HG03135 (cell line): ENCODE measurements around the gene RBM39.
"Not testable (repeated sequence)": the region's sequence is repeated elsewhere in the genome, so short reads cannot be mapped to it uniquely, and the experiment has no call there.

Source experiments
- ATAC-seq: cut with Tn5 transposase; IDR thresholded peaks from one replicate; pipeline ENCODE4 v1.9.1; 2021; ENCODE audit warnings: mild to moderate bottlenecking, moderate library complexity; ENCODE audit not compliant: unreplicated experiment

The RBM39 gene

GRCh38 chr20:35706591-35707529 is 35.2 kb downstream of the RBM39 start:
- not testable (repeated sequence) for ATAC-seq

- not testable (repeated sequence) for ATAC-seq
Measured at GRCh38 chr20:35705894-35706293, 36.2 kb downstream of the RBM39 start.

DNA sequence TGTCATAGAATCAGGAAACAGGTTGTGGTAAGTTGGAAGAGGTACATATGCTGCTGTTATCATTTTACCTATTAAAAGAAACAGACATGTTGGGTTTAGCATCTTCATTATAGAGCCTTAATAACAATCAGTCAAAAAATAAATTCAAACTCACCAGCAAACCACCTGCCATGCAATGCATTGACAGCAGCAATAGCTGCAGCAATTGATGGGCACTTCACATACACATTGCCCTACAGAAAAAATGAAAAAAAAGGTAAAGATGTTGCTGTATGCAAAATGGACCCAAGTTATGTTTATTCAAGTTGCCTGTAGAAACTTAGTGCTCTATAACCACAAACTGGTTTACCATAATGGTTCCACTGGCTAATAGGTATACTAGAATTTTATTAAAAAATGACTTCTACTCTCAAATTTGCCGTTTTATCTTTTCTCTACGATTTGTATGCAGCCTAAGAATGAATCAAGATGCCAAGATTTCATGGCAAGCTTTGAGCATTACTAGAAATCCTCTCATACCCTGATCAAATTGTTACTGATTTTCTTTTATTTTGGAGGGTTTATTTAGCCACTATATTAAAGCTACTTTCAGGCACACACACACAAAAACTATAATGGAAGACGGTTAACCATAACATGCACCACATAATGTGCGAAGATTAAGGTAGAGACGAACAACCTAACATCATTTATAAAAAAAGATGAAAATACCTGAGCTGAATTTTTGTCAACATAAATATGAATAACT is 37.4 kb downstream of the RBM39 start:
- no peak for ATAC-seq

DNA sequence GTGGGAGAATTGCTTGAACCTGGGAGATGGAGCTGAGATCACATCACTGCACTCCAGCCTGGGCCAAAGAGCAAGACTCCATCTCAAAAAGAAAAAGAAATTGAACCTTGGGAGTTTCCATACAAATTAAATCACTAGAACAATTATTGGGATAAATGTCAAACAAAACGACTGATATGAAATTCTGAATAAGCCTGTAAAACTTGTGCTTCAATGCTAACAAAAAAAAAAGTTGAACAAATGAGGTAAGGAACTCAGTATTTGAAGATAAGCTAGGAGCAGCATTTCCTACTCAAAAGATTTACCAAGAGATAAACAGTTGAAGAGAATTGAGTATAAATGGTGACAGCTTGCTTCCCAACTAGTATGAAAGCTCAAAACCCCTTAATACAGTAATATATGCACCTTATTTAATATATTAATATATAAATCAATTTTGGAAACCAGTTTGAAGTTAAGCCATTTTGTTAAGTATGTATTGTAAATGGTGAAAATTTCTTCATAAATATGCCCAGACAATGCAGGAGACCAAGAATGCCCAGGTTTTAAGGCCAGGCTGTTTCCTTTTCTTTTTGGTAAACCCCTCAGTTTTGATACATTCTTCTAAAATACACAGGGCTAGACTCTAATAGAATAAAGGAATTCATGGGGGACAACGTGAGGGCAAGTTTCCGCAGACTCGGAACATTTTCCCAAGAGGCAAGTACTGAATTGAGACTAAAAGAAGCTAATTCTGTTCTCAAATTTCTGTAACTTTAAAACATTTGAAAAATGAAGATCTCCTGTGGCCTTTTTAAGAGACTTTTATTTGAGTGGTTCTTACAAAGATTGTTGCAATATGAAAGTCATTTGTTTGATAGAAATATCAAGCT is 39.0 kb downstream of the RBM39 start:
- ATAC-seq, result no peak

GRCh38 chr20:35702051-35702823 is 39.8 kb downstream of the RBM39 start:
- ATAC-seq, result no peak

DNA sequence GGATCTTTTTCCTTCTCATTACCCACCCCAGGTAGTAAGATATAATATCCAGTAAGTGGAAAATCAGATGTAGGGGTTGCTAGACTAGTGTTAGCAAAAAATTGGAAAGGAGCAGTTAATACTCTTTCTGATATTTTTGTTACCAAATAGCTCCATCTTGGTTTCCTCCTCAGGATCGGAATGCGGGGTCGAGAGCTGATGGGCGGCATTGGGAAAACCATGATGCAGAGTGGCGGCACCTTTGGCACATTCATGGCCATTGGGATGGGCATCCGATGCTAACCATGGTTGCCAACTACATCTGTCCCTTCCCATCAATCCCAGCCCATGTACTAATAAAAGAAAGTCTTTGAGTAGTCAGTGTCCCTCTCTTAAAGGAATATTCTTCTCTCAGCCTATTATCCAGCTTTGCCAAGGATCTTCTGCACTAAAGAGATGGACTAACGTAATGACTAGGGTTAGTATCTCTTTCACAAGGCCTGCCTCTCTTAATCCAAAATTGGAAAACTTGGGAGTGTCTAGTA is 41.4 kb downstream of the RBM39 start:
- no peak for ATAC-seq

DNA sequence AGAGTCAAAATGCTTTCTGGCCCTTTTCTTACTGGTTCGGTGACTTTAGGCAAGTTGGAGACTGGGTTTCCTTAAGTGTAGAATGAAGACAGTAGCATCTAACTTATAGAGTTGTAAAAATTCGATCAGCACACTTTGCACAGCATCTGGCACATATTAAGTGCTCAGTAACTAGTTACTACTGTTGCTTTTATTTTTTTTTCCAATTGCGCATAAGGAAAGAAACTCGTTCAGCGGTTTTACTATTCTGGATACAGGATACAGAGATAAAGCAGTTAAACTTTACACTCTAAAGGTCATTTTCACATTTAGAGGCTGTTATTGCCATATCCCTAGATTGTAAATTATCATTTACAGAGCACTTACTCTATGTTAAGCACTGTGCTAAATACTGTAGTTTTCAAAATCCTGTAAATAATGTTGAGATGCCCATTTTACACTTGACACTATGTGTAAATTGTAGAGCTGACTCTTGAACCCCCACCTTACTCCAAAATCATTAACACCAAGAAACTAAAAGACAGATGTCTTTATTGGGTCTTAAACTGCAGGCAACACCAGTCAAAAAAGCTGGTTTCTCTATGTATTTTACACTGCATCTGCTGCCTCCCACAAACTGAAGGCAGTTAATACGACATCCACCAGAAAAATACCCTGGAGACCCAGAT is 42.0 kb downstream of the RBM39 start:
- no peak for ATAC-seq

GRCh38 chr20:35699127-35699956 is 42.7 kb downstream of the RBM39 start, which contains the start of the genes NFS1 and ROMO1:
Gene NFS1 (minus strand): TSS chr20:35699352. CDS start chr20:35699288, 64 bp downstream.
Gene ROMO1 (plus strand): TSS chr20:35699405. CDS start chr20:35699633, 228 bp downstream.
- ATAC-seq, result peak; percentile 78

- ATAC-seq, result peak; percentile 14
Measured at GRCh38 chr20:35698298-35699126, 43.5 kb downstream of the RBM39 start.

GRCh38 chr20:35697696-35698297 is 44.3 kb downstream of the RBM39 start:
- no peak for ATAC-seq

- no peak for ATAC-seq
Measured at GRCh38 chr20:35695978-35696377, 46.1 kb downstream of the RBM39 start.

DNA sequence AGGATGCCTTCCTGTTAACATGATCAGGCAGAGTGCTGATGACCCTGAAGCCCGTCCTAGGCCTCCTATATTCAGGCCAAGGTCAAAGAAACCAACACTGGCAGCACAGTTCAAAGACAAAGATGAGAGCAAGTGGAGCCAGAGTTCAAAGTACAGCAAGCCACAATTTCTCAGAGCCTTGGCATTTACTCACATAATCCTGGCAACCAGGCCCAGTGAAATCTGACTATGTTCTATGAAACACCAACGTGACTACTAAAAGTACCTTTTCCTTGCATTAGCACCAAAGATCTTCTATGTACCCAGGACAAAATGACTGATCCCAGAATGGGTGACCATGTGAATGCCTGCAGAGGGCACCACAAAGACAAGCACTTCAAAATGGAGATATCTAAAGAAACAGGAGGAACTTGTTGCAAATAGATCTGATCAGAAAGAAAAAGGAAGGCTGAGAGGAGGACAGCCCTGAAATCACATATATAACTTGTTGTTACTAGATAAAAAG is 46.8 kb downstream of the RBM39 start:
- no peak for ATAC-seq

GRCh38 chr20:35690265-35690664 is 51.8 kb downstream of the RBM39 start:
- no peak for ATAC-seq

DNA sequence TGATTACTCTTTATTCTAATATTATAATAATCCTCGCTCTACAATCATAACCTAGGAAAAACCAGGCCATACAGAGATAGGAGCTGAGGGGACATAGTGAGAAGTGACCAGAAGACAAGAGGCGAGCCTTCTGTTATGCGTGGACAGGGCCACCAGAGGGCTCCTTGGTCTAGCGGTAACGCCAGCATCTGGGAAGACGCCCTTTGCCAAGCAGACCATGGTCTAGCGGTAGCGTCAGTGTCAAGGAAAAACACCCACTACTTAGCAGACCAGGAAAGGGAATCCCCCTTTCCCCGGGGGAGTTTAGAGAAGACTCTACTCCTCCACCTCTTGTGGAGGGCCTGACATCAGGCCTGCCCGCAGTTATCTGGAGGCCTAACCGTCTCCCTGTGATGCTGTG is 55.2 kb downstream of the RBM39 start:
- not testable (repeated sequence) for ATAC-seq

DNA sequence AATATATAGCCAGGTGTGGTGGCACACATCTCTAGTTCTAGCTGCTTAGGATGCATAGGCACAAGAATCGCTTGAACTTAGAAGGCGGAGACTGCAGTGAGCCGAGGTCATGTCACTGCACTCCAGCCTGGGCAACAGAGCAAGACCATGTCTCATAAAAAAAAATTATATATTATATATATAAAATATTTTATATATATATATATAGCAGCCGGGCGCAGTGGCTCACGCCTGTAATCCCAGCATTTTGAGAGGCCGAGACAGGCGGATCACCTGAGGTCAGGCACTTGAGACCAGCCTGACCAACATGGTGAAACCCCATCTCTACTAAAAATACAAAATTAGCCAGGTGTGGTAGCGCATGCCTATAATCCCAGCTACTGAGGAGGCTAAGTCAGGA is 56.7 kb downstream of the RBM39 start:
- ATAC-seq, result not testable (repeated sequence)

DNA sequence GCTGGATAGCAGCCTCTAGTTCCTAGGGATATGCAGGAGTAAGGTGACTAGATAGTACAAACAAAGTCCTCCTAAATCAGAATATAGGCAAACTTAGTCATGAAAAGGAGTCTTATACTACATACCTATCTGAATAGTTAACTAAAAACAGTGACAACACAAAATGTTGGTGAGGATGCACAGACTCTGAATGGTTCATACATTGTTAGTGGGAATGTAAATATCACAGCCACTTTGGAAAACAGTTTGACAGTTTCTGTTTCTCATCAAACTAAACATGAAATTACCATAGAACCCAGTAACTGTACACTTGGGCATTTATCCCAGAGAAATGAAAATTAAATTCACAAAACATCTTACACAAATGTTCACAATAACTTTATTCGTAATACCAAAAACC is 60.1 kb downstream of the RBM39 start:
- no peak for ATAC-seq
